NAMALWA (cell line): ENCODE data around the gene AJM1.

ENCODE experiments used
- DNase-seq: peaks from one replicate; pipeline ENCODE4 v3.0.0-alpha.2; 2015; ENCODE audit warnings: low spot score

AJM1 gene

DNA sequence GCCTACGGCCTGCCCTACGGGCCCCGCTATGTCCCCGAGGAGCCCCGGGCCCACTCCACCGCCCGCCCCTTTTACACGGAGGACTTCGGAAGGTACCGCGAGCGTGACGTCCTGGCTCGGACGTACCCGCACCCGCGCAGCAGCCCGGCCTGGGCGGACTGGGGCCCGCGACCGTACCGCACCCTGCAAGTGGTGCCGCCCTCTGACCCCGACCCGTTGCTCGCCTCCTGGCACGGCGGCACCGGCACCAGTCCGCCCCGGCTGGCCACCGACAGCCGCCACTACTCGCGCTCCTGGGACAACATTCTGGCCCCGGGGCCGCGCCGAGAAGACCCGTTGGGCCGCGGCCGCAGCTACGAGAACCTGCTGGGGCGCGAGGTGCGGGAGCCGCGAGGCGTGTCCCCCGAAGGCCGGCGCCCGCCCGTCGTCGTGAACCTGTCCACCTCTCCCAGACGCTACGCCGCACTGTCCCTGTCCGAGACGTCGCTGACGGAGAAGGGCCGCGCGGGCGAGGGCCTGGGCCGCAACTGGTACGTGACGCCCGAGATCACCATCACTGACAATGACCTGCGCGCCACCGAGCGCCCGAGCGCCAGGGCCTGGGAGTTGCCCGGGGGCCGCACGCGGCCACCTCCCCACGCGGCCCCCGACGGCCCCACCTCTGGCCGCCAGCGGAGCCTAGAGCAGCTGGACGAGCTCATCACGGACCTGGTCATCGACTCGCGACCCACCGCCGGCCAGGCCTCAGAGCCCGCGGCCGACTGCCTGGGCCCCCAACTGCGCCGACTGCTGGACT is 3.4 kb downstream of the AJM1 start:
- no peak for DNase-seq

- no peak for DNase-seq
Observed at GRCh38 chr9:136846376-136847087, 4.3 kb downstream of the AJM1 start.

DNA sequence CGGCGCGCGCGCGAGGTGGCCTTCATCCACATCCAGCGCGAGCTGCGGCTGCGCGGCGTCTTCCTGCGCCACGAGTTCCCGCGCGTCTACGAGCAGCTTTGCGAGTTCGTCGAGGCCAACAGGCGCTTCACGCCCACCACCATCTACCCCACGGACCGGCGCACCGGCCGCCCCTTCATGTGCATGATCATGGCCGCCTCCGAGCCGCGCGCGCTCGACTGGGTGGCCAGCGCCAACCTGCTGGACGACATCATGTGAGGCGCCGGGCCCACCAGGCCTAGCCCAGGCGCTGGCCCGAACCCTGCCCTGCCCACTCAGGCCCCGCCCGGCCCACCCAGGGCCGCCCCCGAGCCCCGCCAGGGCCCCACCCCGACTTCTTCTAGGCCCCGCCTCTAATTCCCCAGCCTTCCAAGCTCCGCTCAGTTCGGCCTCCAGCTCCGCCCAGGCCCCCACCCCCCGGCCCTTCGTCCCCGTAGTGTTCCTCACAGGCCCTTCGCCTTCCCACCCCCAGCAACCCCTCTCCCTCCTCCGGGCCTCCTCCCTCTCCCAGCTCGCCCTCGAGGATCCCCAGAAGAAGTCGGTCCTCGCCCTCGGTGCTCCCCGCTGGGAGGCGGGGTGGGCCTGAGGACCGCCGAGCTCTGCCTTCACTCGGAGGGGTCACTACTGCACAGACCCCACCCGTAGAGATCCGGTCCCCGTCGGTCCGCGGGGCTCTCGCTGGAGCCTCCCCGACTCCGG is 5.0 kb downstream of the AJM1 start:
- peak; percentile 42 for DNase-seq

DNA sequence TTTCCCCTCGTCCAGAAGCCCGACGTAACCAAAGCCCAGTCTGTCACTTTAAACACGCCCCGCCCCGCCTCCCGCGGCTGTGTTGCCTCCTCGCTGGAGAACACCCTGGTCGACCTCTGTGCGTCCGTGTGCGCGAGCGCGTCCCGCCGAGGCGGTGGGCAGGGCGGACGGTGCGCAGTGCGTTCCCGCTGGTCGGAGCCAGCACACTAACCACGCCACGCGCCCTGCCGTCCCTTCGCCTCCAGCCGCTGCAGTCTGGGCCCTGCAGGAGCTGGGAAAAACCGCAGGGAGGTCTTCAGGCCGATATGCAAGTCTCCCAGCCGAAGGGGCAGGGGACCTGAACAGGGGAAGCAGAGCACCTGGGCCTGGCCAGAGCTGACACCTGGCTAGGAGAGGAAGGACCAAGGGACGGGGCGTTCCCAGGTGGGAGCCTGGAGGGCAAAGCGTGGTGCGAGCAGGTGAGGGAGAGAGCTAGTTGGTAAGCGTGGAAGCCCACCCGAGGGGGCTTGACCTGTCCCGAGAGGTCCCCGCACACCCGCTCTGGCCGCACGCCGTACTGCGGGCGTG is 5.6 kb downstream of the AJM1 start:
- peak; percentile 91 for DNase-seq

- DNase-seq: peak; percentile 77
Observed at GRCh38 chr9:136848393-136849037, 6.2 kb downstream of the AJM1 start.

- DNase-seq: peak; percentile 97
Observed at GRCh38 chr9:136849038-136849959, 7.0 kb downstream of the AJM1 start, which contains the start of gene PHPT1. Gene PHPT1, plus strand, starts transcription at chr9:136849409. Its CDS starts 22 bp downstream, at chr9:136849431.

DNA sequence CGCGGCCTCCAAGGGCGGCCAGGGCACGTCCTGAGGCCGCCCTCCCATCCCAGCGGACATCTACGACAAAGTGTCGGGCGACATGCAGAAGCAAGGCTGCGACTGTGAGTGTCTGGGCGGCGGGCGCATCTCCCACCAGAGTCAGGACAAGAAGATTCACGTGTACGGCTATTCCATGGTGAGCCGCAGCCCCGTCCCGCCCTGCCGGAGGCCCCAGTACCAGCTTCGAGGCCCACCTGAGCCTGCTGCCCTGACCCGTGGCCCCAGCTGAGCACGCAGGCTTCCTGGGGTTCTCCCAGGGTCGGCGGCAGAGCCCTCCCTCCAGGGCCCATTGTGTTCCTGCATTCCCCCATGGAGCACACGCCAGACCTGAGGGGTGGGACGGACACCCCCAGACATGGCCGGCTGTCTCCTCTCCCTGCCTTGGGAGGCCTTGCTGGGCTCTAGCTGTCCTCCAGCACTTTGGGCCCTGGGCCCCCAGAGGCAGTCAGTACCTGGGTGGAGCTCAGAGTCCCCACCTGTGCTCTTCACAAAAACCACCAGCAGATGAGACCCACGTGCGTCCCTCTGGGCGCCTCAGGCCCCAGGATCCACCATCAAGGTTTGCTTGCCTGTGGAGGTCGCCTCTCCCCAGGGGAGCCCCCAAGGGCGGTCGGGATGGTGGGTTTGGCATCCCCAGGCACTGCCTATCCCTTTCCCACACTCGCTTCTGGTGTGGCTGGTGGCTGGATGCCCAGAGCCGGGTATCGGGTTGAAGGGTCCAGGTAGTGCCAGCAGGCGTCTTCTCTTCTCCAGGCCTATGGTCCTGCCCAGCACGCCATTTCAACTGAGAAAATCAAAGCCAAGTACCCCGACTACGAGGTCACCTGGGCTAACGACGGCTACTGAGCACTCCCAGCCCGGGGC is 7.9 kb downstream of the AJM1 start:
- peak; percentile 30 for DNase-seq

DNA sequence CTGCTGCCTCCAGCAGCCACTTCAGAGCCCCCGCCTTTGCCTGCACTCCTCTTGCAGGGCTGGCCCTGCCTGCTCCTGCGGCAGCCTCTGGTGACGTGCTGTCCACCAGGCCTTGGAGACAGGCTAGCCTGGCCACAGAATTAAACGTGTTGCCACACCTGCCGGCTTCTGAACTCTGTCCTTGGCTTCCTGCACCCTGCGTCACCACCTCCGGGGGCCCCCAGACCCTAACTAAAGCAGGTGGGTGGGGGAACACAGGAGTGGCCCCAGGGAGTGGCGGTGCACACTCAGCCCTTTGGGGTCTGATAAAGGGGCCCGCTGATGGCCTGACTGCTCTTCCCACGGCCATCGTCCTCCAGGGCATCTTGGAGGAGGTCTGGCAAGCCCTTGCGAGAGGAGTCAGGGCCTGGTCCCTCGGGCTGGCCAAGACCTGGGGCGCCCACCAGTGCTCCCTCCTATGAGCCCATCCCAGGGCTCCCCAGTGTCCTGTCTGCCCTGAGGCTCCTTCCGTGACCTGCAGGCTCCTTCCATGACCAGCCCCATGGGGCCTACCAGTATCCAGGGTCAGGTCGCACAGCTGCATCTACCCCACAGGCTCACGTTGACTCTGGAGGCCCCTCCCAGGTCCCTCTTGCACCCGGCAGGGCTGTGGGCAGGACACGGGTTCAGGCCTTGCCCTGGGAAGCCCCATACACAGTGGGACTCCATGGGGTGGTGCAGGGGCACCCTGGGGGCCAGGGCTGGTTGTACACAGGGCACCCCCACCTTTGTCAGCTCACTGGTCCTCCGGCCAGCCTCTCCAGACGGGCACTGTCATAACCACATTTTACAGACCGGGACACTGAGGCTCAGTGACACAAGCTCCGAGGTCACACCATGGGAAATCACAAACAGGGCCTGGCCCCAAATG is 8.8 kb downstream of the AJM1 start:
- DNase-seq: no peak

- DNase-seq: no peak
Observed at GRCh38 chr9:136851941-136852663, 9.8 kb downstream of the AJM1 start, which contains the start of gene MAMDC4. Gene MAMDC4, plus strand, starts transcription at chr9:136852346. Its CDS starts 71 bp downstream, at chr9:136852417.

DNA sequence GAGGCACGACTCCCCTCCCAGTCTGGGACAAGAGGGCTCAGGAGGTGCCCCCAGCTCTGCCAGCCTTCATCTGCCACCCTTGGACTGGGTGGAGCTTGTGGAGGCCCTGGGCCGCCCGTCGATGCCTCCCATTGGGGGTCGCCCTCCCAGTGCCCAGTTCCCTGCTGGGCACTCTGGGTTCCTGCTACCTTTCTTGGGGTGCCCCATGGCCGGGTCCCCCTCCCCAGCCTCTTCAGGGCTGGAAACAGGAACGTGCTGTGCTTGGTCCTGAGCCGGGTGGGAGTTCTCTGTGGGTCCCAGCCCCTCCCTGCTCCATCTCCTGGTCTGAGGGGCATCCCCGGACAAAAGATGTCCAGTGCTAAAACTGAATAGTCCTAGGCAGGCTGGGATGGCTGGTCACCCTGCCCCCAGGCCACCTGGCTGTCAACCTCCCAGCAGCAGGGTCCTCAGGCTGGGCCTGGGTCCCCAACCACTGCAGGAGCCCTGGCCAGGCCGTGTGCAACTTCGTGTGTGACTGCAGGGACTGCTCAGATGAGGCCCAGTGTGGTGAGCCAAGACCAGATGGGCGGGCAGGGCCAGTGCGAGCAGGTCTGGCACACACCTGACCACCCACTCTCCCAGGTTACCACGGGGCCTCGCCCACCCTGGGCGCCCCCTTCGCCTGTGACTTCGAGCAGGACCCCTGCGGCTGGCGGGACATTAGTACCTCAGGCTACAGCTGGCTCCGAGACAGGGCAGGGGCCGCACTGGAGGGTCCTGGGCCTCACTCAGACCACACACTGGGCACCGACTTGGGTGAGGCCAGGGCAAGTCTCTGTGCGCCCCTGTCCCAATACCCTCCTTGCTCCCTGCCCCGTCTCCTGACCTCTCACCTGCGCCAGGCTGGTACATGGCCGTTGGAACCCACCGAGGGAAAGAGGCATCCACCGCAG is 10.7 kb downstream of the AJM1 start:
- DNase-seq: no peak

DNA sequence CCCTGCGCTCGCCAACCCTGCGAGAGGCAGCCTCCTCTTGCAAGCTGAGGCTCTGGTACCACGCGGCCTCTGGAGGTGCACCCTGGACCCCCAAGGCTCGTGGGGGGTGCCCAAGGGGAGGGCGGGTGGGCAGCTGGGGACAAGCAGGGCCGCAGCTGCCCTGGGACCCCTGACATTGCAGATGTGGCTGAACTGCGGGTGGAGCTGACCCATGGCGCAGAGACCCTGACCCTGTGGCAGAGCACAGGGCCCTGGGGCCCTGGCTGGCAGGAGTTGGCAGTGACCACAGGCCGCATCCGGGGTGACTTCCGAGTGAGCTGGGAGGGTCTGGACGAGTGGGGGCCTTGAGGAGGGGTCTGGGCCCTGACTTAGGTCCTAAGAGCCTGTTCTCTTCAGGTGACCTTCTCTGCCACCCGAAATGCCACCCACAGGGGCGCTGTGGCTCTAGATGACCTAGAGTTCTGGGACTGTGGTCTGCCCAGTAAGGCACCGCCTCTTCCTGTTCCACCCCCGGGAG is 11.4 kb downstream of the AJM1 start:
- no peak for DNase-seq

DNA sequence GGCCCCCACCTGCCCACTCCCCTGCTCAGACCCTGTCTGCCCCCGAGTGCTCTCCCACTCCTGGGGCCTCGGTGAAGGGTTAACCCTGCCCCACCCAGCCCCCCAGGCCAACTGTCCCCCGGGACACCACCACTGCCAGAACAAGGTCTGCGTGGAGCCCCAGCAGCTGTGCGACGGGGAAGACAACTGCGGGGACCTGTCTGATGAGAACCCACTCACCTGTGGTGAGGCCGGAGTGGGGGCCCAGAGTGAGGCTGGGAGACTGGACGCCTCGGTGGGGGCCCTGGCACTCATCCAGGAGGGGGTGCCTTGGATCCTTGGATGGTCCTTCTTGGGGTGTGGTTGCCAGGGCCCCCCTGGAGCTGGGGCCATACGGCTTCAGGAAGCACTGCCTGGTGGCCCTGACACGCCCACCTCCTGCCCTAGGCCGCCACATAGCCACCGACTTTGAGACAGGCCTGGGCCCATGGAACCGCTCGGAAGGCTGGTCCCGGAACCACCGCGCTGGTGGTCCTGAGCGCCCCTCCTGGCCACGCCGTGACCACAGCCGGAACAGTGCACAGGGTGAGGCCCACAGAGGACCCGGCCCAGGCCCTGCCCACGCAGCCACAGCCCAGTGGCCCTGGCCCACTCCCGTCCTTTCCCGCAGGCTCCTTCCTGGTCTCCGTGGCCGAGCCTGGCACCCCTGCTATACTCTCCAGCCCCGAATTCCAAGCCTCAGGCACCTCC is 12.0 kb downstream of the AJM1 start:
- no peak for DNase-seq

DNA sequence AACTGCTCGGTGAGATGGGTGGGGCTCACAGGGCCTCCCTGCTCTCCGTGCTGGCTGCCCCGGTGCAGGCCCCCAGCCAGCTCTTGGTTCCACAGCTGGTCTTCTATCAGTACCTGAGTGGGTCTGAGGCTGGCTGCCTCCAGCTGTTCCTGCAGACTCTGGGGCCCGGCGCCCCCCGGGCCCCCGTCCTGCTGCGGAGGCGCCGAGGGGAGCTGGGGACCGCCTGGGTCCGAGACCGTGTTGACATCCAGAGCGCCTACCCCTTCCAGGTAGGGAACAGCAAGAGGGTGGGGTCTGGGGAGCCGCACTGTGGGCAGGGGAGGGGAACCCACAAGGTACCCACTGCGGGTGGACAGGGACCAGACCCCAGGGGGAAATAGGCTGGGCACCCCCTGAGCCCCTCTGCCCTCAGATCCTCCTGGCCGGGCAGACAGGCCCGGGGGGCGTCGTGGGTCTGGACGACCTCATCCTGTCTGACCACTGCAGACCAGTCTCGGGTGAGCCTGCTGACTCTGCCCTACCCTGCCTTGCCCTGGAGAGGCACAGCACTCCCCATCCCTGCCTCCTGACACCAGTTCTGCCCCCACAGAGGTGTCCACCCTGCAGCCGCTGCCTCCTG is 12.7 kb downstream of the AJM1 start:
- no peak for DNase-seq

- DNase-seq: no peak
Observed at GRCh38 chr9:136855461-136856078, 13.3 kb downstream of the AJM1 start.

- no peak for DNase-seq
Observed at GRCh38 chr9:136856079-136856476, 13.8 kb downstream of the AJM1 start.
